Fibroblast of lung (primary cell): ENCODE measurements around the gene ASXL3. TPM values are rescaled to one million over a fixed set of nuclear protein-coding genes. Genes with fewer than 3 reads are reported as not detected.

Experiments
- DNase-seq, 2 donors: peaks; one replicate each; pipeline versions ENCODE4 v3.0.0 to v3.0.0-alpha.2; 2010; ENCODE audit warnings: low read depth in 2 of 2
- H2AFZ ChIP-seq: 2 replicates; pipeline ENCODE4 v1.5.1; 2012; ENCODE audit warnings: low read length, control low read depth, inconsistent platforms
- H3K27ac ChIP-seq: 2 replicates; pipeline ENCODE4 v1.5.1; 2011; ENCODE audit warnings: low read length, control low read depth; ENCODE audit not compliant: insufficient read depth
- H3K27me3 ChIP-seq: 2 replicates; pipeline ENCODE4 v1.5.1; 2011; ENCODE audit warnings: mild to moderate bottlenecking, low read length; ENCODE audit not compliant: control insufficient read depth, insufficient read depth
- H3K36me3 ChIP-seq: 2 replicates; pipeline ENCODE4 v1.5.1; 2011; ENCODE audit warnings: low read length; ENCODE audit not compliant: control insufficient read depth, insufficient read depth
- H3K4me1 ChIP-seq: 2 replicates; pipeline ENCODE4 v1.5.1; 2011; ENCODE audit warnings: low read length; ENCODE audit not compliant: control insufficient read depth, insufficient read depth; ENCODE audit errors: extremely low read depth
- H3K4me2 ChIP-seq: 2 replicates; pipeline ENCODE4 v1.5.1; 2011; ENCODE audit warnings: low read length, control low read depth; ENCODE audit not compliant: insufficient read depth; ENCODE audit errors: extremely low read depth
- H3K4me3 ChIP-seq, 4 experiments: fragments of 200-600 bp in 1 of 4; sonication (generic) in 1 of 4; replicated peaks in 1 of 4; 2 replicates each; pipeline ENCODE4 v1.5.1; 2011 to 2016; ENCODE audit warnings: low read length in 4 of 4, low read depth in 3 of 4, mild to moderate bottlenecking in 3 of 4, control low read depth in 2 of 4, inconsistent platforms in 1 of 4, mixed read lengths in 1 of 4; ENCODE audit not compliant: insufficient read depth in 1 of 4; ENCODE audit errors: control extremely low read depth in 1 of 4
- H3K79me2 ChIP-seq: 2 replicates; pipeline ENCODE4 v1.5.1; 2012; ENCODE audit warnings: mild to moderate bottlenecking, low read length, inconsistent platforms; ENCODE audit not compliant: control insufficient read depth, insufficient read depth
- H3K9ac ChIP-seq: 2 replicates; pipeline ENCODE4 v1.5.1; 2011; ENCODE audit warnings: mild to moderate bottlenecking, low read length, control low read depth; ENCODE audit not compliant: insufficient read depth
- H3K9me3 ChIP-seq: 2 replicates; pipeline ENCODE4 v1.5.1; 2012; ENCODE audit warnings: low read depth, low read length; ENCODE audit not compliant: control insufficient read depth, insufficient read depth
- H4K20me1 ChIP-seq: 2 replicates; pipeline ENCODE4 v1.5.1; 2011; ENCODE audit warnings: low read length; ENCODE audit not compliant: control insufficient read depth, insufficient read depth; ENCODE audit errors: extremely low read depth
- EZH2 ChIP-seq: IDR thresholded peaks from 2 replicates; pipeline ENCODE4 v1.5.1; 2012; ENCODE audit warnings: low read length, control low read depth, mild to moderate bottlenecking; ENCODE audit errors: missing control alignments
- polyA plus RNA-seq, 2 donors: library from polyadenylated mRNA; depleted of rRNA in 1 of 2; stranded (reverse) in 1 of 2; unstranded in 1 of 2; fragments of >200 nt; gene quantifications; 2 replicates each; pipeline ENCODE4 v1.2.1, GENCODE V29; 2011 to 2012; ENCODE audit warnings: missing spikeins in 1 of 2
- total RNA-seq: library from RNA; depleted of rRNA; stranded (reverse); fragments of >200 nt; gene quantifications from 2 replicates; pipeline ENCODE4 v1.2.1, GENCODE V29; 2014
- TF ChIP-seq, protein P1 (sequence below), 2 donors: IDR thresholded peaks in 1 of 2; conservative IDR thresholded peaks in 1 of 2; 1 replicate in 1 of 2; 2 replicates in 1 of 2; pipeline ENCODE4 v1.5.1; 2011 to 2012; ENCODE audit warnings: low read length in 2 of 2, control low read depth in 1 of 2, inconsistent platforms in 1 of 2, low read depth in 1 of 2, mild to moderate bottlenecking in 1 of 2

Gene ASXL3
- total and polyA plus RNA-seq, 2 donors (not counting 1 experiment from before 2014, with no cell fraction given): 0.06 to 0.66 TPM

DNA sequence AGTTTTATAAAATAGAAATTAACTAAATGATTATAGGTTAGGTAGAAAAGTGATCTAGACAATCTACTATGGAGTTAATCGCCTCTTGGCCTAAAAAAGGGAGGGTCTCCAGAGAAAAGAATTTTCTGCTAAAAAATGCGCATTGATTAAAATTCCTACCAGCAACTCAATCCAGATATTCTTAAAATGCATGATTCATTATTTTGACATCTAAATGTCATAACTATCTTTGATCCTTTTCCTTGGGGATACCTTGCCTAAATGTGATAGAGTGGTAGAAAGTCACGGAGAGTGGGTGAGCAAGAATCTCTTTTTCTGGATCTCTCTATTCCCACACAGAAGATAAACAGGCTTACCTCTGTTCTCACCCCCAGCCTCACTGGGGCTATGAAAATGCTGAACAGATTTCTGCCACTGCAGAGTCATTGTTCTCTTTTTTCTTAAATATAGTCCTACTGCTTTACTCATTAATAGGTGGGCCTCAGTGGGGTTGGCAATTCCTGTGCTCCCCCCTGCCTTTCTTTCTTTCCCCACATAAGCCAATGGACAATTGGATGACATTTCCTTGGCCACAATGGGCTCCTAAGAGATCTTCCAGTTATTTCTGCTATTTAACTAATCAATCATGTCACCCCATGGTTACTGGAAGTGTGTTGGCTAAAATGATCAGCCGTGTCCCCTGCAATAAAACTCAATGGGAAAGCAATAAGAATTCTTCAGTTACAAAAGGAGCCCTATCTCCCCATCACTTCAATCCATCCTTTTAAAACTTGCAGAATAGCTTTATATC lies 5.8 kb upstream of the ASXL3 start:
- Histone ChIP-seq H3K9me3 (no peaks in the 10 kb centered on the region), H4K20me1 (no peaks in the 10 kb centered on the region), H2AFZ (no peak overlapping the region), H3K79me2 (no peaks in the 10 kb centered on the region), H3K9ac (no peak overlapping the region), H3K4me1 (no peaks in the 10 kb centered on the region), H3K36me3 (no peaks in the 10 kb centered on the region), H3K27me3 (no peaks in the 10 kb centered on the region), H3K4me2 (no peak overlapping the region), H3K27ac (no peak overlapping the region), H3K4me3 (no peak overlapping the region)
- no peak for TF ChIP-seq EZH2
- no peak for DNase-seq

DNA sequence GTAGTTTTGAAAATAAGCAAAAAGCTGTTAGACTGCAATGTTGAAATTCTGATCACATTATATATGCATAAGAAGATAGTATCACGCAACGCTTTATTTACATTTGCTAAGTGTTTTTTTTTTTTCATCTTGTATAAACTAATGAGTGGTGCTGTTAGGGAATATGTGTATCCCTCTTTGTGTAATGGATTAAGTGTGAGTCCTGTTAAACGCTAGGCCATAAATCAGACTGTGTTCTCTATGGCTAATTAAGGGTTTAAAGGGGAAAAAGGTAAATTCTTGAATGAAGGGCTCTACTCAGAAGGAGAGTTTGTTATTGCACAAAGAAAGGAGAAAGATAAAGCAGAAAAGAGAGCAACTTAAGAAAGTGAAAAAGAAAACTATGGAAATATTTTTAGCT lies 4.8 kb upstream of the ASXL3 start:
- peaks cover 7% of the 10 kb centered on the region for H3K27me3 ChIP-seq
- no peak for DNase-seq
- no peak overlapping the region for H2AFZ ChIP-seq
- TF ChIP-seq, protein P1, sequence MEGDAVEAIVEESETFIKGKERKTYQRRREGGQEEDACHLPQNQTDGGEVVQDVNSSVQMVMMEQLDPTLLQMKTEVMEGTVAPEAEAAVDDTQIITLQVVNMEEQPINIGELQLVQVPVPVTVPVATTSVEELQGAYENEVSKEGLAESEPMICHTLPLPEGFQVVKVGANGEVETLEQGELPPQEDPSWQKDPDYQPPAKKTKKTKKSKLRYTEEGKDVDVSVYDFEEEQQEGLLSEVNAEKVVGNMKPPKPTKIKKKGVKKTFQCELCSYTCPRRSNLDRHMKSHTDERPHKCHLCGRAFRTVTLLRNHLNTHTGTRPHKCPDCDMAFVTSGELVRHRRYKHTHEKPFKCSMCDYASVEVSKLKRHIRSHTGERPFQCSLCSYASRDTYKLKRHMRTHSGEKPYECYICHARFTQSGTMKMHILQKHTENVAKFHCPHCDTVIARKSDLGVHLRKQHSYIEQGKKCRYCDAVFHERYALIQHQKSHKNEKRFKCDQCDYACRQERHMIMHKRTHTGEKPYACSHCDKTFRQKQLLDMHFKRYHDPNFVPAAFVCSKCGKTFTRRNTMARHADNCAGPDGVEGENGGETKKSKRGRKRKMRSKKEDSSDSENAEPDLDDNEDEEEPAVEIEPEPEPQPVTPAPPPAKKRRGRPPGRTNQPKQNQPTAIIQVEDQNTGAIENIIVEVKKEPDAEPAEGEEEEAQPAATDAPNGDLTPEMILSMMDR (conservative IDR thresholded peaks at IDR 0.05 in 1 of 2, IDR thresholded peaks at IDR 0.05 in 1 of 2; ENCODE audit: low read depth in 1 of 2, low read length in 2 of 2): no peak
- no peak for TF ChIP-seq EZH2
- no peak overlapping the region for H3K4me3 ChIP-seq
- H3K4me1 ChIP-seq: no peaks in the 10 kb centered on the region
- H3K27ac ChIP-seq: no peak overlapping the region
- H3K4me2 ChIP-seq: no peak overlapping the region
- no peaks in the 10 kb centered on the region for H3K9me3 ChIP-seq
- no peaks in the 10 kb centered on the region for H4K20me1 ChIP-seq
- H3K36me3 ChIP-seq: no peaks in the 10 kb centered on the region
- no peaks in the 10 kb centered on the region for H3K79me2 ChIP-seq
- H3K9ac ChIP-seq: no peak overlapping the region

DNA sequence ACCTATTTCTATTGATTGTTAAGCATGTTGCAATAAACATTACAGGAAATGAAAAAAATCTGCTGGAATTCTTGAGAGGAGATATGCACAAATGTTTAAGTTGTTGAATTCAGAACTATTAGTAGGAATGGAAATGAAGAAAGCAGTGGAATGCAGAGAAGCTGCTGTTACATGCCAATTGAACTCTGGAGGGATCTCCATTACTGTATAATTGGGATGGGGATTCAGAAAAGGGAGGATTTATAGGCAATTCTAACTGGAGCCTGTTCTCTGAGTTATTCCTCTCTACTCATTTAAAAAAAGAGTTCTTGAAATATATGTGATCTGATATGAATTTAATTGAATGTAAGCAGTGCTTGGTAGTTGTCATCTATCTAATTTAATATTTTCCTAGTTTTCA lies 2.6 kb upstream of the ASXL3 start:
- DNase-seq: no peak
- Histone ChIP-seq H3K9me3 (no peaks in the 10 kb centered on the region), H3K27ac (no peak overlapping the region), H3K9ac (no peak overlapping the region), H3K4me1 (peaks cover 2% of the 10 kb centered on the region), H3K4me2 (no peak overlapping the region), H2AFZ (no peak overlapping the region), H3K36me3 (no peaks in the 10 kb centered on the region), H3K79me2 (no peaks in the 10 kb centered on the region), H3K4me3 (no peak overlapping the region), H3K27me3 (peaks cover 21% of the 10 kb centered on the region), H4K20me1 (no peaks in the 10 kb centered on the region)
- TF ChIP-seq, protein P1 (conservative IDR thresholded peaks at IDR 0.05 in 1 of 2, IDR thresholded peaks at IDR 0.05 in 1 of 2; ENCODE audit: low read depth in 1 of 2, low read length in 2 of 2): no peak
- TF ChIP-seq EZH2: no peak
